ENCODE results near the gene UTP18.

- TF ChIP-seq CTCF (IDR thresholded peaks at IDR 0.05): no peak
- TF ChIP-seq PREB (CRISPR knock-in tag; IDR thresholded peaks at IDR 0.05; ENCODE audit: borderline replicate concordance): no peak
- TF ChIP-seq FOXJ3 (CRISPR knock-in tag; IDR thresholded peaks at IDR 0.05; ENCODE audit: borderline replicate concordance): no peak
- no peak for TF ChIP-seq ZNF423 (CRISPR knock-in tag; IDR thresholded peaks at IDR 0.05)
- TF ChIP-seq SMAD3 (CRISPR knock-in tag; IDR thresholded peaks at IDR 0.05; ENCODE audit: borderline replicate concordance): no peak
- no peak for TF ChIP-seq CREM (CRISPR knock-in tag; IDR thresholded peaks at IDR 0.05)
- no peak for TF ChIP-seq NFYB (CRISPR knock-in tag; conservative IDR thresholded peaks at IDR 0.05; ENCODE audit: low read depth)
- TF ChIP-seq ATF2 (CRISPR knock-in tag; IDR thresholded peaks at IDR 0.05; ENCODE audit: borderline replicate concordance, low read depth): no peak
- no peak for TF ChIP-seq MAX (CRISPR knock-in tag; IDR thresholded peaks at IDR 0.05)
- no peak for TF ChIP-seq EMX1 (CRISPR knock-in tag; IDR thresholded peaks at IDR 0.05)
- no peak for TF ChIP-seq ATF3 (CRISPR knock-in tag; conservative IDR thresholded peaks at IDR 0.05)
- TF ChIP-seq HMGXB4 (CRISPR knock-in tag; IDR thresholded peaks at IDR 0.05): peak; percentile 40; the same call in 1 of the 2 replicates
- no peak for TF ChIP-seq CREB1 (CRISPR knock-in tag; IDR thresholded peaks at IDR 0.05)
- 0 out of 2 replicates have a peak, but pooled peaks have one; percentile 8 for TF ChIP-seq GABPB1 (CRISPR knock-in tag; IDR thresholded peaks at IDR 0.05)
These were observed 646 bp upstream of the UTP18 start, which contains the start of gene MBTD1 for GRCh38 chr17:51259564-51260236.
